B cell (primary cell): ENCODE measurements around the gene HERC2.

ENCODE experiments used
- EZH2 ChIP-seq: IDR thresholded peaks from 2 replicates; pipeline ENCODE4 v1.6.1; 2012; ENCODE audit warnings: borderline replicate concordance, low read depth, mild to moderate bottlenecking, moderate library complexity, low read length; ENCODE audit not compliant: insufficient read depth, poor library complexity, severe bottlenecking
- TF ChIP-seq, protein P1 (sequence below): fragments of 200-600 bp; IDR thresholded peaks from one replicate; pipeline ENCODE4 v1.8.0; 2022; ENCODE audit warnings: antibody characterized with exemption, mild to moderate bottlenecking

DNA sequence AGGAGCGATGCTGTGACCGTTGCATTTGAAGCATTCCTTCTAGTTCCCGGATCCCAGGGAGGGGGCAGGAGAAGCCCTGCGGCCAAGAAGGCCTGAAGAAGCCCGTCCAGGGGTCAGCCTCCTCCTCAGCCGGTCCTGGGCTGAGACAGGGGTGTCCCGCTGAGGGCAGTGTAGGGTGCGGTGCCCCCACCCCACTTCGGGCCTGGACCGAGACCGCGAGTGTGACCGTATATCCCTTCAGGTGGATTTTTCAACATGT is 225.6 kb downstream of the HERC2 start:
- TF ChIP-seq, protein P1, sequence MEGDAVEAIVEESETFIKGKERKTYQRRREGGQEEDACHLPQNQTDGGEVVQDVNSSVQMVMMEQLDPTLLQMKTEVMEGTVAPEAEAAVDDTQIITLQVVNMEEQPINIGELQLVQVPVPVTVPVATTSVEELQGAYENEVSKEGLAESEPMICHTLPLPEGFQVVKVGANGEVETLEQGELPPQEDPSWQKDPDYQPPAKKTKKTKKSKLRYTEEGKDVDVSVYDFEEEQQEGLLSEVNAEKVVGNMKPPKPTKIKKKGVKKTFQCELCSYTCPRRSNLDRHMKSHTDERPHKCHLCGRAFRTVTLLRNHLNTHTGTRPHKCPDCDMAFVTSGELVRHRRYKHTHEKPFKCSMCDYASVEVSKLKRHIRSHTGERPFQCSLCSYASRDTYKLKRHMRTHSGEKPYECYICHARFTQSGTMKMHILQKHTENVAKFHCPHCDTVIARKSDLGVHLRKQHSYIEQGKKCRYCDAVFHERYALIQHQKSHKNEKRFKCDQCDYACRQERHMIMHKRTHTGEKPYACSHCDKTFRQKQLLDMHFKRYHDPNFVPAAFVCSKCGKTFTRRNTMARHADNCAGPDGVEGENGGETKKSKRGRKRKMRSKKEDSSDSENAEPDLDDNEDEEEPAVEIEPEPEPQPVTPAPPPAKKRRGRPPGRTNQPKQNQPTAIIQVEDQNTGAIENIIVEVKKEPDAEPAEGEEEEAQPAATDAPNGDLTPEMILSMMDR: no peak
- no peak for TF ChIP-seq EZH2
